HUDEP-2 (cell line): Measurements from ENCODE around the gene AOC2.
"Not testable (repeated sequence)": the region's sequence is repeated elsewhere in the genome, so short reads cannot be mapped to it uniquely, and the experiment has no call there.

Experiments
- DNase-seq, 76 experiments: peaks; one replicate each; lab custom pipeline; 2025; ENCODE audit not compliant: unreplicated experiment in 76 of 76; lab: John Stamatoyannopoulos, UW

Gene AOC2

GRCh38 chr17:42879596-42879985 is 35.2 kb downstream of the AOC2 start:
- DNase-seq: no peak

GRCh38 chr17:42880776-42881310 is 36.5 kb downstream of the AOC2 start:
- DNase-seq: no peak

DNA sequence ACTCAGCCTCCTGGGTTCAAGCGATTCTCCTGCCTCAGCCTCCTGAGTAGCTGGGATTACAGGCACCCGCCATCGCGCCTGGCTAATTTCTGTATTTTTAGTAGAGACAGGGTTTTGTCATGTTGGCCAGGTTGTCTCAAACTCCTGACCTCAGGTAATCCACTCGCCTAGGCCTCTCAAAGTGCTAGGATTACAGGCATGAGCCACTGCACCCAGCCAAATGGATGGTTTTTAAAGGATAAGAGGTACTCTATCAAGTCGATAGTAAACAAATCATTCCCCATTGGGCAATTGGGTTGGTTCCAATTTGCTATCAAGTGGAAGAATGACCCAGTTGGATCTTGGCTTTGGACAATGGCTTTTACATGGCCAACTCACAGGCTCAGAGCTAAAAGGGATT is 37.3 kb downstream of the AOC2 start:
- DNase-seq: not testable (repeated sequence)

DNA sequence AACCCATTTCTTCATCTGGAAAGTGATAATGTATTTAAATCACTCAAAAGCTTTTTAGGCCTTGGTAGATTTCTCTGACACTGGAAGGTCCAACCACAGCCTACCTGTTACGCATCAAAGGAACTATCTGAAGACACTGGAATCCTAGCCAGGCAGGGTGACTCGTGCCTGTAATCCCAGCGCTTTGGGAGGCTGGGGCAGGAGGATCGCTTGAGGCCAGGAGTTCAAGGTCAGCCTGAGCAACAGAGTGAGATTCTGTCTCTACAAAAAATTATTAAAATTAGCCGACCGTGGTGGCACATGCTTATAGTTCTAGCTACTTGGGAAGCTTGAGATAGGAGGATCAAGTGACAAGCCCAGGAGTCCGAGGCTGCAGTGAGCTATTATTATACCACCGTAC is 37.8 kb downstream of the AOC2 start:
- DNase-seq: no peak

DNA sequence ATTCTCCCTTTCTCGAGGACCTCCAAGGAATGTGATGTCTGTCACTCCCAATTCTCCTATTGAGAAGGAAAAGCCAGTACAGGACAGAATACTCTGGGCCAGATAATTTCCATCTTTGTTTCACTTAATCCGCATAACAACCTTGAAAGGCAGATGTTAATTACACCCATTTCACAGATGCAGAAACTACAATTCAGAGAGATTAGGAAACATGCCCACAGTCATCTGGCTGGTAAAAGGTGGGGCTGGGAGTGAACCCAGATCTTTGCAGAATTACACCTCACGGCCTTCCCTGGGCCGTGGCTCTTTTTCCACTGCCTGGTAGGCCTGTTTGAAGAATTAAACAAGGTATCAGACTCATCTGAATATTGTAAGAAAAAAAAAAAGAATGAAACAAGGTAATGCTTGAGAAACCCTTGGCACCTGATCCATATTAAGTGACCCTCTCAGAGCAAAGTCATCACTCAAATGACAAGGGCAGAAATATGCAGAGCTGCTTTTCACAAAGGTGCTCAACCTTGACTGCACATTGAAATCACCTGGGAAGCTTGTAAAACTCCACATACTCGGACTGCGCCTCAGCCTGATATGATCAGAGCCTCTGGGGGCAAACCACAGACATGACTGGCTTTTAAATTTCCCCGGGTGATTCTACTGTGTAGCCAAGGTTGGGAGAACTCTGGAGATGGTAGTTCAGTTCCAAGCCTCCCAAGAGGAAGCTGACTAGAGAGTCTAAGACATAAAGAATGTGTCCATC is 39.6 kb downstream of the AOC2 start:
- DNase-seq: no peak

GRCh38 chr17:42885806-42886205 is 41.4 kb downstream of the AOC2 start:
- not testable (repeated sequence) for DNase-seq

GRCh38 chr17:42886283-42887176 is 42.1 kb downstream of the AOC2 start:
- no peak for DNase-seq

DNA sequence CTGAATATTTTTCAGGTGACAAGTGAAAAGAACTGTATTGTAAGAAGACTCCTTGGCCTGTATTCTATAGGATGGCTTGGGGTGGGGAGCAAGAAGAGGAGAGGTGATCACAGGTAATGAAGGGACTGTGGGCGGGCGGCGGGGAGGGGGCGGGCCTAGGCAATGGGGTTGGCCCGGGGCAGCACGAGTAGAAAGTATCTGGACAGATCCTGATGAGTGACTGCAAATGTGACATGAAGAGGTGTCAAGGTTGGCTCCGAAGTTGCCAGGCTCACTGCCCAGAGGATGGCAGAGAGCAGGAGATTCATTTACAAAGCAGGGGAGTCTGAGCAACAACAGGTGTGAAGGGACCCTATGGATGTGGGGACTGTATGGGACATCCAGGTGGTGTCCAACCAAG is 45.4 kb downstream of the AOC2 start:
- DNase-seq: no peak

- DNase-seq: no peak
These were observed 47.3 kb downstream of the AOC2 start for GRCh38 chr17:42891539-42892152.

GRCh38 chr17:42893359-42893758 is 49.0 kb downstream of the AOC2 start:
- no peak for DNase-seq

DNA sequence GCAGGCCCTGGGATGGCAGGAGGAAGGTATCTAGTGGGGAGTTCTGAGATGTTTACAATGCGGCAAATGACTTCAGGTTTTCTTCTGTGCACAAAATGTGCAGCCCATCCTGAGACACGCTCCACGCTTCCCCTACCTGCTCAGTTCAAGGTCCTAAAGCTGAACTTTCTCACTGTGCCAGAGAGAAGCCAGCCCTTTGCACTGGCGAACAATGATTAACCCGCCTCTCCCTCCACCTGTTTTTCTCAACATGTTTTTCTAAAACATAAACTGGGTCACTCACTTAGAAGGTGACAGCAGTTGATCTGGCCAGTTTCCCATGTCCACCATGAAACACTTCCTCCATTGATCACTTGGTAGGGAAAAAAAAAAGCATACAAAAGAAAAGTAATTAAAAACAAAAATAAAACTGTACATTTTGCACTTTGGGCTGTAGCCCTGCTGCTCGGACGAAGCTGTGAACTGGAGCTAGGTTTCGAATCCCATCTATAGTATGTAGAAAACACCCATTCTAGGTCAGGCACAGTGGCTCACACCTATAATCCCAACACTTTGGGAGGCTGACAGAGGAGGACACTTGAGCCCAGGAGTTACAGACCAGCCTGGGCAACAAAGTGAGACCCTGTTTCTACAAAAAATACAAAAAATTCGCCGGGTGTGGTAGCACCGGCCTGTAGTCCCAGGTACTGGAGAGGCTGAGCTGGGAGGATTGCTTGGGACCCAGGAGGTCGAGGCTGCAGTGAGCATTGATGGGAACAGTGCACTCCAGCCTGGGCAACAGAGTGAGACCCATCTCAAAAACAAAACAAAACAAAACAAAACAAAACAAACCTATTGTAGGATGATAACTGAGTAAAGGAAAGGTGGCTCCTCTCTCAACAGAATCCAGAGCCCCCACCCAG is 50.2 kb downstream of the AOC2 start:
- DNase-seq: no peak

- DNase-seq: no peak
These were observed 50.8 kb downstream of the AOC2 start for GRCh38 chr17:42895185-42895555.

DNA sequence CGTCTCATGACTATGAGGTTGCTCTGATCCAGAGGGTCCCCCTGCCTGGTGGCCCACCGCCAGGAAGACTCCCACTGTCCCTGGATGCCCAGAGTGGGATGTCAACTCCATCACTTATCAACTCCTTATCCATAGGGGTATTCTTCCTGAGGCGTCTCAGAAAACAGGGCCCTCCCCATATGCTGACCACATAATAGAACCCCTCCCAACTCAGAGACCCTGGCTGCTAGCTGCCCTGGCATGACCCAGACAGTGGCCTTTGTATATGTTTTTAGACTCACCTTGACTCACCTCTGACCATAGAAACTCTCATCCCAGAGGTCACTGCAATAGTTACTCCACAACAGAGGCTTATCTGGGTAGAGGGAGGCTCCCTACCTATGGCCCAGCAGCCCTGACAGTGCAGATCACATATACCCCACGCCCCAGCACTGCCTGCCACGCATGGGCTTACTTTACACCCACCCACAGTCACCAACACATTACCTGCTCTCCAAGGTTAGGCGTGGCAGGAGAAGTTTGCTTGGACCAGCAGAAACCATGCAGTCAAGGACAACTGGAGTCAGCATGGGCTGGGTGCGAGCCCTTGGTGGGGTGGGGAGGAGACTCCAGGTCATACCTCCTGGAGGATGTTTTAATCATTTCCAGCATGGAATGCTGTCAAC is 53.9 kb downstream of the AOC2 start:
- DNase-seq: no peak

DNA sequence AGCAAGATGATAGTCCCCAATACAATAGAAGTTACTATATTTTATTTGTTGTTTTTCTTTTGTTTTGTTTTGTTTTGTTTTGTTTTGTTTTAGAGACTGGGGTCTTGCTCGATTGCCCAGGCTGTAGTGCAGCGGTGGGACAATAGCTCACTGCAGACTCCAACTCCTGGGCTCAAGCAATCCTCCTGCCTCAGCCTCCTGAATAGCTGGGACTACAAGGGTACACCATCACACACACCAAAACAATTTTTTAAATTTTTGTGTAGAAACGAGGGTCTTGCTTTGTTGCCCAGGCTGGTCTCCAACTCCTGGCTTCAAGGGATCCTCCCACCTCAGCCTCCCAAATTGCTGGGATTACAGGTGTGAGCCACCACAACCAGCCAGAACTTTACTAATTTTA is 55.6 kb downstream of the AOC2 start:
- DNase-seq: not testable (repeated sequence)
